Choroid plexus epithelial cell (primary cell): ENCODE data around the gene SERPINB5.
A peak's percentile ranks its signal among the peaks of the same experiment; 100 is the strongest.
"Not testable (repeated sequence)": the region's sequence is repeated elsewhere in the genome, so short reads cannot be mapped to it uniquely, and the experiment has no call there.

Experiments
- DNase-seq: peaks from one replicate; pipeline ENCODE4 v3.0.0-alpha.2; 2010; ENCODE audit warnings: low read depth
- H3K4me3 ChIP-seq: 2 replicates; pipeline ENCODE4 v1.5.1; 2011; ENCODE audit warnings: low read depth, mild to moderate bottlenecking, control low read depth, low read length, moderate library complexity
- TF ChIP-seq, protein P1 (sequence below): conservative IDR thresholded peaks from 2 replicates; pipeline ENCODE4 v1.5.1; 2011; ENCODE audit warnings: low read depth, mild to moderate bottlenecking, control low read depth, inconsistent platforms, low read length, moderate library complexity

The SERPINB5 gene

DNA sequence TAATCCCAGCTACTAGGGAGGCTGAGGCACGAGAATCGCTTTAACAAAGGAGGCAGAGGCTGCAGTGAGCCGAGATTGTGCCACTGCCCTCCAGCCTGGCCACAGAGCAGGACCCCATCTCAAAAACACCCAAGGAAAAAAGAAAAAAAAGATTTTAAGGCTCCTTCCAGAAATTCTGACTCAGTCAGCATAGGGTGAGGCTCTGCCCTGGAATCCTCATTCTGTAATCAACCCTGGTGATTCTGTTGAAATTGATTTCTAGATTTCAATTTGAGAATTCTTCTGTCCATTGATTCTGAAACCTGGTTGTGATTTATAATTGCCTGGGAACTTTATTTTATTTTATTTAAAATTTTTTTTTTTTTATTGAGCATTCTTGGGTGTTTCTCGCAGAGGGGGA is 27.3 kb upstream of the SERPINB5 start:
- TF ChIP-seq, protein P1, sequence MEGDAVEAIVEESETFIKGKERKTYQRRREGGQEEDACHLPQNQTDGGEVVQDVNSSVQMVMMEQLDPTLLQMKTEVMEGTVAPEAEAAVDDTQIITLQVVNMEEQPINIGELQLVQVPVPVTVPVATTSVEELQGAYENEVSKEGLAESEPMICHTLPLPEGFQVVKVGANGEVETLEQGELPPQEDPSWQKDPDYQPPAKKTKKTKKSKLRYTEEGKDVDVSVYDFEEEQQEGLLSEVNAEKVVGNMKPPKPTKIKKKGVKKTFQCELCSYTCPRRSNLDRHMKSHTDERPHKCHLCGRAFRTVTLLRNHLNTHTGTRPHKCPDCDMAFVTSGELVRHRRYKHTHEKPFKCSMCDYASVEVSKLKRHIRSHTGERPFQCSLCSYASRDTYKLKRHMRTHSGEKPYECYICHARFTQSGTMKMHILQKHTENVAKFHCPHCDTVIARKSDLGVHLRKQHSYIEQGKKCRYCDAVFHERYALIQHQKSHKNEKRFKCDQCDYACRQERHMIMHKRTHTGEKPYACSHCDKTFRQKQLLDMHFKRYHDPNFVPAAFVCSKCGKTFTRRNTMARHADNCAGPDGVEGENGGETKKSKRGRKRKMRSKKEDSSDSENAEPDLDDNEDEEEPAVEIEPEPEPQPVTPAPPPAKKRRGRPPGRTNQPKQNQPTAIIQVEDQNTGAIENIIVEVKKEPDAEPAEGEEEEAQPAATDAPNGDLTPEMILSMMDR = no peak
- H3K4me3 ChIP-seq = no peak overlapping the region
- DNase-seq = no peak

DNA sequence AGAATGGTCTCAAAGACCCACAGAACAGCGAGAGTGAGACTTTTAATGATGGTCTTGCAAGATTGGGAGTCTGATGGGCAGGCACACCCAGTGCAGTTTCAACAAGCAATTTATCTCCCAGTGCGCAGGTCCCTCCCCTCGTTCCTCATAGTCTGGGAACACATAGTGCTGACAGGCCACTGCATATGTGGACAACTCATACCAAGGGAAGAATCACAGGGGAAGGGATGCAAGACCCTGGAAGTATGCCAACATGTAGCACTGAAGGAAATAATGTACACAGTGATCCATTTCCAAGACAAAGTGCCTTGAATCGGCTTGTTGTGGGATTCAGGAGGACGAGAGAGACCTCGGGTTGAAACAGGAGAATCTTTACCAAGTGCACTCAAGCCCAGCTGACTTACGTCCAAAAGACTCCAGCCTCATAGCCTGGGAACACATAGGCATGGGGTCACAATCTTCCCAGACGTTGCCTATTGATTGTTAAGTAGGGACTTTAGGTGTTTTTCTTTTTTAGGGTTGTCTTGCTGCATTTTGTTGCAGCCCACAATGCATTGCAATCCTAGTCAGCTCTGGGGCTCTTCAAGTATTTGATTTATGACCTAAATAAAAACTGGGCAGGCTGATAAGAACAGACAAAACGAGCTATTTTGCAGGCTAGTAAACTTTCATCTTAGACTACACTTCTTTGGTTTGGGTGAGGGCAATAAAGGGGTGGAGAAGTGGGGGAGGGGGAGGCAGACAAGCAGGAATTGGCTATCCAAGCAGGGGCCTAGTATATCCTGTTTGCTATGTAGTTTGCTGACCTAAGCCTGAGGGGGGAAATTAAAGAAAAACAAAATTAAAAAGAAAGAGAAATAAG is 24.7 kb upstream of the SERPINB5 start:
- DNase-seq = peak; percentile 75
- no peak overlapping the region for H3K4me3 ChIP-seq
- TF ChIP-seq, protein P1 = no peak

DNA sequence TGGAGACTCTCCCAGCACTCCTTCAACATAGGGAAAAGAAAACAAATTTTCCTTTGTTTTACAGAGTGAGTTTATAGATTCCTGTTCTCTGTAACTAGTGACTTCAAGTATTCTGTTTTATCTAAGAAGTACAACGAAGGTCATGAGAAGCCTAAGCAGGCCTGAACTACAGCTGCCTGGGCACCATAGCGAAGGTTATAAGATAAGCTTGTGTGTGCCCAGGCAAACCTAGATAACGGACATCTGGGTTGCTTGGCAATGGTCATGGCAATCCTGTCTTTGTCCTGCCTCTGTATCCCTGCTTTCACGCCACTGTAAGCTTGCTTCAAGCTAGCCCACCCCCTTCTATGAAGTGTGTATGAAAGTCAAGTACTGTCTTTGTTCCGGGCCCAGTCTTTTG is 24.0 kb upstream of the SERPINB5 start:
- not testable (repeated sequence) for DNase-seq, H3K4me3 ChIP-seq

DNA sequence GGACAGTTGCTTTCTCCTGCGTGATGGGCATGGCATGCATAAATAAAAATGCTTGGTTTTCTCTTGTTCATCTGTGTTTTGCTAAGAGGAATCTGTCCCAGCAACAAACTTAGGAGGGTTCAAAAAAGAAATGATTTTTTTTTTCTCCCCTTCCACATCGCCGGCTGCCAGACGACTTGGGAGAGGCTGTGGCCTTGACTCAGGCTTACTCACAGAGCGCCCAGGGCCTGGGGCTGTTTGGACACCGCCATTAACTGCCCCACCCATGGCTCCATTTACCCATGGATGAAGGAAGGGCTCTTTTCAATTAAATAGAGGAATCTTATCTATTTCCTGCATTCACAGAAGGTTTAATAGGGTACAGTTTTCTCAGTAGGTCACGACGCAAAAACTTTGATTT is 22.3 kb upstream of the SERPINB5 start:
- no peak for DNase-seq

DNA sequence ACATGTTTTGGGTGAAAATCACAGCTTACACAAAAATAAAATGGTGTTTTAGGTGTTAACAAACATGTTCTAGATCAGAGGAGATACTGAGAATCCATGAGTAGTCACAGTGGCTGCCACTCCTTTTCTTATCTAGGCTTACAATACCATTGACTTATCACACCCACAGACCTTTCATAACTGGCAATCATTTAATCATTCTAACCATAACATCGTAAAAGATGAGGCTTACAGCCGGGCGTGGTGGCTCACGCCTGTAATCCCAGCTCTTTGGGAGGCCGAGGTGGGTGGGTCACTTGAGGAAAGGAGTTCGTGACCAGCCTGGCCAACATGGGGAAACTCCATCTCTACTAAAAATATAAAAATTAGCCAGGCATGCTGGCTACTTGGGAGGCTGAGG is 18.8 kb upstream of the SERPINB5 start:
- TF ChIP-seq, protein P1 = no peak
- no peak overlapping the region for H3K4me3 ChIP-seq
- DNase-seq = no peak

More for the DNA sequence above, 22.3 kb upstream of the SERPINB5 start:
- no peak overlapping the region for H3K4me3 ChIP-seq
- TF ChIP-seq, protein P1 = no peak

DNA sequence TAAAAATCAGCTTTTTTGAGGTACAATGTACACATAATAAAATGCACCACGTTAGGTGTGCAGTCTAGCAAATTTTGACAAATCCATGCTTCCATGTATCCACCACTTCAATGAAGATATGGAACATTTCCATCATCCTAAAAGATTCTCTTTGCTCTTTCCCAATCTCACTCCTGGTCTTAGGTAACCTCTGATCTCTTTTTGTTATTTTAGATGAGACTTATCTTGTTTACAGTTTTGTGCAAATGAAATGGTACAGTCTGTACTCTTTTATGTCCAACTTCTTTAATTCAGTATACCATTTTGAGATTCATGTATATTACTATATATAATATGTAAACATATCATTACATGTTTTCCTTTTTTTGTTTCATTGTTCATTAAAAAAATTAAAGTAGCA is 16.3 kb upstream of the SERPINB5 start:
- DNase-seq = no peak
- TF ChIP-seq, protein P1 = no peak
- no peak overlapping the region for H3K4me3 ChIP-seq

DNA sequence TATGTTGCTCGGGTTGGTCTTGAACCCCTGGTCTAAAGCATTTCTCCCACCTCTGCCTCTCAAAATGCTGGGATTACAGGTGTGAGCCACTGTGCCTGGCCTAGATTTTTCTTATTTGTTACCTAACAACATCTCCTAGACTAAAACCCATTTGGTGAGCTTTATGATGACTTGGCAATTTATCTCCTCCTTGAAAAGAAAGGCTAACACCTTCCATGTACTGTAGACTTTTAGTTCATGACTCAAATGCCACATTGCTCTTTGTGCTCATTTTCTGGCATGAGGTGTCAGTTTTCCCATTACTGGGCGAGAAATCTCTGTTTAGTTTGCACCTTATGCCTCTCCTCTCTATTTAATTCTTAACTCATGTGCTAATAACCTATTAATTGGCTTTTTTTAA is 12.3 kb upstream of the SERPINB5 start:
- no peak for DNase-seq
- TF ChIP-seq, protein P1 = no peak
- no peak overlapping the region for H3K4me3 ChIP-seq
